NB4 (cell line): Measurements from ENCODE around the gene ARMC9.

Experiments used
- DNase-seq: peaks from one replicate; pipeline ENCODE4 v3.0.0; 2010; ENCODE audit warnings: low read depth
- H3K4me3 ChIP-seq: one replicate; pipeline ENCODE4 v1.5.1; 2011; ENCODE audit warnings: mild to moderate bottlenecking, low read depth, low read length, moderate library complexity
- MYC ChIP-seq: IDR thresholded peaks from 2 replicates; pipeline ENCODE4 v1.6.1; 2011; ENCODE audit warnings: low read depth, low read length
- POLR2A ChIP-seq: IDR thresholded peaks from 2 replicates; pipeline ENCODE4 v1.6.1; 2011; ENCODE audit warnings: mild to moderate bottlenecking; ENCODE audit not compliant: insufficient read length; ENCODE audit errors: extremely low read depth
- TF ChIP-seq, protein P1 (sequence below): IDR thresholded peaks from one replicate; pipeline ENCODE4 v1.5.1; 2012; ENCODE audit warnings: low read depth, low read length
- TF ChIP-seq, protein P2 (sequence below): IDR thresholded peaks from 2 replicates; pipeline ENCODE4 v1.6.1; 2011; ENCODE audit warnings: low read depth, low read length

Gene ARMC9

DNA sequence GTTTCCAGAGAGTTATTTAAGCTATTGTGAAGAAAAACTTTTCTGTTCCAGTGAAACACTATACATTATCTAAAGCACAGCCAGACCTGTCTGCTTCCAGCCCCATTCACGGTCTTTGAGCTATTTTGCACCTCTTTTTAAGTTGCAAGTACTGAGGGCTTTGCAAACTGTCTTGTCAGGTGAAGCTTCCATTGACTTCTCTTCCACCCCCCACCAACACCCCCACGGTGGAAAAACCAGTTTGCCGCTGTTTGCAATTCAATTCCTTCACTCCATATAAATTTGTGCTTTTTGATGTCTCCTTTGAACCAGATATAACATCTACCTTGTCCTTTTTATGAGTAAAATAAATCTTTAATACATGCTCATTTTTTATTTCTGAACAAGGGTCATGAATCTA, 212.8 kb downstream of the ARMC9 start:
- DNase-seq = no peak
- no peak overlapping the region for H3K4me3 ChIP-seq
- TF ChIP-seq, protein P1, sequence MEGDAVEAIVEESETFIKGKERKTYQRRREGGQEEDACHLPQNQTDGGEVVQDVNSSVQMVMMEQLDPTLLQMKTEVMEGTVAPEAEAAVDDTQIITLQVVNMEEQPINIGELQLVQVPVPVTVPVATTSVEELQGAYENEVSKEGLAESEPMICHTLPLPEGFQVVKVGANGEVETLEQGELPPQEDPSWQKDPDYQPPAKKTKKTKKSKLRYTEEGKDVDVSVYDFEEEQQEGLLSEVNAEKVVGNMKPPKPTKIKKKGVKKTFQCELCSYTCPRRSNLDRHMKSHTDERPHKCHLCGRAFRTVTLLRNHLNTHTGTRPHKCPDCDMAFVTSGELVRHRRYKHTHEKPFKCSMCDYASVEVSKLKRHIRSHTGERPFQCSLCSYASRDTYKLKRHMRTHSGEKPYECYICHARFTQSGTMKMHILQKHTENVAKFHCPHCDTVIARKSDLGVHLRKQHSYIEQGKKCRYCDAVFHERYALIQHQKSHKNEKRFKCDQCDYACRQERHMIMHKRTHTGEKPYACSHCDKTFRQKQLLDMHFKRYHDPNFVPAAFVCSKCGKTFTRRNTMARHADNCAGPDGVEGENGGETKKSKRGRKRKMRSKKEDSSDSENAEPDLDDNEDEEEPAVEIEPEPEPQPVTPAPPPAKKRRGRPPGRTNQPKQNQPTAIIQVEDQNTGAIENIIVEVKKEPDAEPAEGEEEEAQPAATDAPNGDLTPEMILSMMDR = no peak
- TF ChIP-seq POLR2A (no peak), MYC (no peak)
- TF ChIP-seq, protein P2, sequence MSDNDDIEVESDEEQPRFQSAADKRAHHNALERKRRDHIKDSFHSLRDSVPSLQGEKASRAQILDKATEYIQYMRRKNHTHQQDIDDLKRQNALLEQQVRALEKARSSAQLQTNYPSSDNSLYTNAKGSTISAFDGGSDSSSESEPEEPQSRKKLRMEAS = no peak

DNA sequence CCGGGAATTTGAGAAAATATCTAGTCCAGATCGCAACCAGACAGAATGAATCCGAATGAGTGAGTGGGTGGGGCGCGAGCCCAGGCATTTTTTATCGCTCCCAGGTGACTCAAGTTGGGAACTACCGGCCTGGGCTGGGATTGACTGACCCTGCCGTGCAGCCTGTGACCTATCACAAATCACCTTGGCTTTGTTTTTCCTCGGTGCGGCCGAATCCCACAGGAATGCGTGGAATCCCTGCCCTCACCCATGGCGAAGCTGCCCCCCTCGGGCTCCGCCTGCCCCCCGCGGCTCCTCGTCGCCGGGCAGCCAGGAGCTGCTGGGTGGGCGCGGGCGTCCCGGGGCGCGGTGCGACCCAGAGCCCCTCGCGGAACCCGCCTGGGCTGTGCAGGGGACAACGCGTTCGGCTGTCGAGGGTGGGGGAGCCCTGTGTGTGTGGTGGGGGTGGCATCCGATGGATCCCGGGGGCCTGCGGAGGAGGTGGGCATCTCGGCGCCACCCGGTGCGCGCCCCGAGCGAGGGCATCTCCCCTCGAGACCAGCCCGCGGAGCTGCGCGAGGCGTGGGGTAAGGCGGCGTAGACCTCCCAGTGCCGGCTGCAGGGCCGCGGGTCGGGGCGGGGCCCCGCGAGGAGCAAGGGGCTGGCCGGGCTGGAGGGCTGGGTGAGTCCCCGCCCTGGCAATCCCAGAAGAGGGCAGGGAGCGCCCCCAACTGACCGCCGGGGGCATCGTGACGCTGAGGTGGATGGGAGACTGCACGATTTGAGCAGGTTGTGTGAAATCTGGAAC, 213.6 kb downstream of the ARMC9 start:
- peak overlapping the region; percentile 46 for H3K4me3 ChIP-seq
- peak; percentile 89 for DNase-seq
- TF ChIP-seq POLR2A = no peak
- TF ChIP-seq, protein P2 = 0 out of 2 replicates have a peak, but pooled peaks have one; percentile 30
- TF ChIP-seq, protein P1 = peak; percentile 97
- TF ChIP-seq MYC = peak; percentile 37

DNA sequence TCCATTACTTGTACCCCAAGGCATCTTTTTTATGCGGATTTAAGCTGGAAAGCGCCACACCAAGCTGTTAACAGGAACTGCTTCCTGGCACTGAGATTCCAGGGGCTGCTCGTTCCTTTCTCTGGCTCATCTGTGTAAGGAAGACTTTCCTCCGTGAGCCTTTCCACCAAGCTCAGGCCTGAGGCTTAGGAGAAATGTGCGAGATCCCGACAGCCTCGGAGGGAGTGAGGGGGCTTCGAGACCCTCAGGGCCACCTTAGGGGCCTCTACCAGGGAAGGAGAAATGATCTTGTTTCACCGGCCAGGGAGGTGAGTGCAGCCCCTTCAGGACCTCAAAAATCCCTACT, 214.2 kb downstream of the ARMC9 start:
- no peak overlapping the region for H3K4me3 ChIP-seq
- no peak for DNase-seq
- TF ChIP-seq MYC (no peak), POLR2A (no peak)
- TF ChIP-seq, protein P1 = no peak
- TF ChIP-seq, protein P2 = no peak

DNA sequence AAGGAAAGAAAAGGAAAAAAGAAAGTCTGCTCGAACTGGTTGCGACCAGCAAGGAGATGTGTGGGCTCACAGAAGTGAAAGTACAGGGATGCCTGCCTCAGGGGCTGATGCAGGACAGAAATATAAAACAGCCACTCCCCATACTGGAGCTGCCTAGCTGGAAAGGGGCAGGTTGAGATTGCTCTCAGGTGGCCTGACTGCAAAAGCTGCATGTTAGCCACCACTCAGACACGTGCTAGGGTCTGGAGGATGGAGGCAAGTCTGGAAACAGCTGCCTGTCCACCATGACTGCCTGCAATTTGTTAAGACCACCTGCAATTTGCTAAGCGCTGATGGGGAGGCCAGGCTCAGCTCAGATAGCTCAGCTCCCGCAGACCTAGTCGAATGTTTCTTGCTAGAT, 215.0 kb downstream of the ARMC9 start:
- no peak for DNase-seq
- TF ChIP-seq MYC (no peak), POLR2A (no peak)
- TF ChIP-seq, protein P2 = no peak
- TF ChIP-seq, protein P1 = no peak
- no peak overlapping the region for H3K4me3 ChIP-seq

DNA sequence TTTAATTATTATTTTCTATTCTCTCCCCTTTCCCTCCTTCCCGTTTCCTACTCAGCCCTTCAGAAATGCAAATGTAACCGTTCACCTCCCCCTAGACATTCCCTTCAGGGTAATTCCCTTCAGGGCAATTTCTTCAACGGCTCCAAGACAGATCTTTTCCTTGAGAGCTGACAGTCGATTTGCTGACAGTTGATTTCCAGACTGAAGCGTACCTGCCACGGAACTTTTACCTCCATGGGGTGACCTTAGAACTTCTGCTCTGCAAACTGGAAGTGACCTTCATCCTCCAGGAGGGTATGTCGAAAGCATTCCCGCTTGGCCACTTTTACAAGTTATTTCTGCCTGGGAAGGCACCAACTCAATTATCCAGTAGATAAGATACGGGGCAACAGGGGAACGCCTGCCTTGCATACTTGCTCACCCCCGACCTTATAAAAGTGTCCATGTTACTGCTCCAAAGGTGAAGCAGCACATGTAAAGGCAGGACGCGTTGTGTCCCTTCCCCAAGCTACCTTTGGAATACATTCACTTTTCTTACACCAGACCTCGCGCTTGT, 215.6 kb downstream of the ARMC9 start:
- DNase-seq = no peak
- no peak overlapping the region for H3K4me3 ChIP-seq
- TF ChIP-seq POLR2A = no peak
- TF ChIP-seq, protein P1 = no peak
